ENCODE measurements around the gene SDCCAG8.
"Not testable (repeated sequence)": the region's sequence is repeated elsewhere in the genome, so short reads cannot be mapped to it uniquely, and the experiment has no call there.

The SDCCAG8 gene

DNA sequence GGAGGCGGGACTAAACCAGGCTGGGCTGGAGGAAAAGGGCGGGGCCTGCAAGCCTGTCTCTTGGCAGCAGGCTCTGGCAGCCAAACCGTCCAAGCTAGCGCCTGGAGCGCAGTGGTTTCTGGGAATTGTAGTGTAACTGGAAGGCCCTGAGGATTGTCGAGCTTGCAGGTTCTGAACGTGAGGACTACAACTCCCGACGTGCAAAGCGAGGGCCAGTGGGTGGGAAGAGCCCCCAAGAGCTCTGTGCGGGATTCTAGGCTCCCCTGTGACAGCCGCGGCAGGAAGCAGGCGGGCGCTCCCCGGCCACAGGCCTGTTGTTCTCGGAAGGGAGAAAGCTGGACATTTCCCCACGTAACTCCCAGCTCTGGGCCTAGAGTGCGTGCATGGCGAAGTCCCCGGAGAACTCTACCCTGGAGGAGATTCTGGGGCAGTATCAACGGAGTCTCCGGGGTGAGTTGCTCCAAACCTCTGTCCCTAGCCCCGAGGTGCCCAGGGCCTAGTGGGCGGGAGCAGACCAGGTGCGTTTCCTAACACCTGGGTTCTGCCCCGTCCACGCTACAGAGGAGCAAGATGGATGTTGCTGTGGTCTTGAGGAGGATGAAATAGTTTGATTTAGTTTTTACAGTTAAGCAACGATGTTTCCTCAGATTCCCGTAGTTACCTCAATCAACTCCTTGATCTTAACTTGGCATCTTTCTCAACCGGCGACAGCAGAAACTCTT lies at the start of gene SDCCAG8:
Gene SDCCAG8 (plus strand): TSS at position 251 of the 722 bp plus-strand sequence. CDS start 133 bp downstream, at position 384.
- peak within 1 kb of the TSS; percentile 83 for H3K9ac ChIP-seq (ENCODE audit: low read length)
- H3K9me3 ChIP-seq (ENCODE audit: control insufficient read depth, low read length) = no peaks in the 10 kb centered on the region
- H3K4me3 ChIP-seq (ENCODE audit: low read length) = peak within 1 kb of the TSS; percentile 96
- no peaks in the 10 kb centered on the region for H3K27me3 ChIP-seq (ENCODE audit: control insufficient read depth, insufficient read depth, low read length)
- H3K36me3 ChIP-seq (ENCODE audit: control insufficient read depth, insufficient read depth, low read length) = no peaks in the 10 kb centered on the region
- no peaks in the 10 kb centered on the region for H3K4me1 ChIP-seq (ENCODE audit: control insufficient read depth, insufficient read depth, low read length)

DNA sequence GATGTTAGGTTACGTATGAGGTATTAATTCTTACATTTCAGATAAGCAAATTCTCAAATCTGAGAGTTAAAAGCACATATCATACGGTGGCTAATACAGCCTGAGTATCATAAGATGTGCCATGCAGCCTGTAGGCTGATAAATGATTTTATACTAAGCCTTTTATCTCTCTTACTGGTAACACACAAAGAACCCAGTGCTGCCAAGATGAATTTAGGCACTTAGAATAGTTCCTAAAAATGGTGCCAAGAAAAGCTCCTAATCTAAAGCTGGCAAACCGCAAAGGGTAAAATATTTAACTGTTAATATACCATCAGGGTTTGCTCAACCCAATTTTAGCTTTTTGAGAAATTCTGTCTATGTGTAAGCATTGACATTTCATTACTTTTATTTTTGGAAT lies 43.9 kb upstream of the SDCCAG8 start:
- H3K9ac ChIP-seq (ENCODE audit: low read length); H3K4me3 ChIP-seq (ENCODE audit: low read length); H3K9me3 ChIP-seq (ENCODE audit: control insufficient read depth, low read length); H3K36me3 ChIP-seq (ENCODE audit: control insufficient read depth, insufficient read depth, low read length); H3K27me3 ChIP-seq (ENCODE audit: control insufficient read depth, insufficient read depth, low read length); H3K4me1 ChIP-seq (ENCODE audit: control insufficient read depth, insufficient read depth, low read length): not testable (repeated sequence)

- Histone ChIP-seq H3K27me3 (ENCODE audit: control insufficient read depth, insufficient read depth, low read length) (no peaks in the 10 kb centered on the region), H3K9ac (ENCODE audit: low read length) (no peak overlapping the region), H3K36me3 (ENCODE audit: control insufficient read depth, insufficient read depth, low read length) (no peaks in the 10 kb centered on the region), H3K9me3 (ENCODE audit: control insufficient read depth, low read length) (no peaks in the 10 kb centered on the region), H3K4me1 (ENCODE audit: control insufficient read depth, insufficient read depth, low read length) (no peaks in the 10 kb centered on the region), H3K4me3 (ENCODE audit: low read length) (no peak overlapping the region)
These were observed 42.6 kb upstream of the SDCCAG8 start for GRCh38 chr1:243213045-243213787.

GRCh38 chr1:243215276-243215875 lies 40.5 kb upstream of the SDCCAG8 start:
- H3K4me1 ChIP-seq (ENCODE audit: control insufficient read depth, insufficient read depth, low read length); H3K9me3 ChIP-seq (ENCODE audit: control insufficient read depth, low read length); H3K36me3 ChIP-seq (ENCODE audit: control insufficient read depth, insufficient read depth, low read length); H3K27me3 ChIP-seq (ENCODE audit: control insufficient read depth, insufficient read depth, low read length); H3K4me3 ChIP-seq (ENCODE audit: low read length); H3K9ac ChIP-seq (ENCODE audit: low read length): not testable (repeated sequence)

DNA sequence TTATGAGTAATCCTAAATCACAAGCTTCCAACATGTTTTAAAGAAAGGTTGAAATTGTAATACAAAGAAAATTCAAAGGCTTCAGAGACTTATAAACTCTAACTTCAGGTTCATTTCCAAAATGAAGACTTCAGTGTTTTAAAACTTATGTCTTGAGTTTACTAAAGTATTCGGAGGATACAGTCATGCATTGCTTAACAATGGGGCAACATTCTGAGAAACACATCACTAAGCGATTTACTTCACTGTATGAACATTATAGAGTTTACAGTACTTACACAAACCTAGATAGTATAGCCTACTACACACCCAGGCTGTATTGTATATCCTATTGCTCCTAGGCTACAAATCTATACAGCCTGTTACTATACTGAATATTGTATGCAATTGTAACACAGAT lies 39.1 kb upstream of the SDCCAG8 start:
- Histone ChIP-seq H3K9me3 (ENCODE audit: control insufficient read depth, low read length) (no peaks in the 10 kb centered on the region), H3K4me1 (ENCODE audit: control insufficient read depth, insufficient read depth, low read length) (no peaks in the 10 kb centered on the region), H3K4me3 (ENCODE audit: low read length) (no peak overlapping the region), H3K27me3 (ENCODE audit: control insufficient read depth, insufficient read depth, low read length) (no peaks in the 10 kb centered on the region), H3K36me3 (ENCODE audit: control insufficient read depth, insufficient read depth, low read length) (no peaks in the 10 kb centered on the region), H3K9ac (ENCODE audit: low read length) (no peak overlapping the region)

DNA sequence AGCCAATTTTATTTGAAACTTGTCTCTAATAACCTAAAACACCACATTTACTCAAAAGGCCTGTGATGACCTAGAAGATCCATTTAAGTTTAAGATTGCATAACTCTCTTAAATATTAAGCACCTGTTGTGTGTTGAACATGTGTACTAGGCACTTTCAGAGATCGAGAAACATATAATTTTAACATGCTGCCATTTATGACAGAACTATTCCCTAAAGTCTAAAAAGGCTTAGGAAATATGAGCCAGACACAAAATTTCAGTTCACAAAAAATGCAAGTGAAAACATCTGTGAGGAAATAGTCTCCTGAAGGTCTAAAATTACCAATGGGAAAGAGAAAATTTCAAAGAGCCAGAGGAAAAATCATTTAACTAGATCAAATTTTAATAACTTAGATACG lies 38.5 kb upstream of the SDCCAG8 start:
- no peaks in the 10 kb centered on the region for H3K36me3 ChIP-seq (ENCODE audit: control insufficient read depth, insufficient read depth, low read length)
- H3K9me3 ChIP-seq (ENCODE audit: control insufficient read depth, low read length) = no peaks in the 10 kb centered on the region
- H3K4me3 ChIP-seq (ENCODE audit: low read length) = no peak overlapping the region
- H3K9ac ChIP-seq (ENCODE audit: low read length) = no peak overlapping the region
- no peaks in the 10 kb centered on the region for H3K4me1 ChIP-seq (ENCODE audit: control insufficient read depth, insufficient read depth, low read length)
- H3K27me3 ChIP-seq (ENCODE audit: control insufficient read depth, insufficient read depth, low read length) = no peaks in the 10 kb centered on the region

GRCh38 chr1:243218059-243218458 lies 37.8 kb upstream of the SDCCAG8 start:
- Histone ChIP-seq H3K4me3 (ENCODE audit: low read length) (no peak overlapping the region), H3K27me3 (ENCODE audit: control insufficient read depth, insufficient read depth, low read length) (no peaks in the 10 kb centered on the region), H3K9me3 (ENCODE audit: control insufficient read depth, low read length) (no peaks in the 10 kb centered on the region), H3K4me1 (ENCODE audit: control insufficient read depth, insufficient read depth, low read length) (no peaks in the 10 kb centered on the region), H3K36me3 (ENCODE audit: control insufficient read depth, insufficient read depth, low read length) (no peaks in the 10 kb centered on the region), H3K9ac (ENCODE audit: low read length) (no peak overlapping the region)

DNA sequence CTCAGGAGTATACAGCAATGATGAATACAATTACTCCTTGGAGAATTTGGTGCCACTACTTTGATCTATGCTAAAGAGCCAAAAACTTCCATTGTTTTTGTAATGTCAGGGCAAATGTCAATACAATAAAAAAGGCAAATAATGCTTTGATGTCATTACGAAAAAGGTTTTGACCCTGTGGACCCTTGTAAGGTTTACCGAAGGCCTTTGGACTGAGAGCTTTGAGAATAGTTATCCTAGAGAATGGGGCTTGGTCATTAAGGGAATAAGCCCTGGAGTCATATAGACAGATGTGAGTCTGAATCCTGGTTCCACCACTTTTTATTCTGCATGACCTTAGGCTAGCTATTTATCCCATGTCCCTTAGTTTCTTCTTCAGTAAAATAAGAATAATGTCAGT lies 28.2 kb upstream of the SDCCAG8 start:
- H3K27me3 ChIP-seq (ENCODE audit: control insufficient read depth, insufficient read depth, low read length) = no peaks in the 10 kb centered on the region
- H3K36me3 ChIP-seq (ENCODE audit: control insufficient read depth, insufficient read depth, low read length) = no peaks in the 10 kb centered on the region
- no peak overlapping the region for H3K9ac ChIP-seq (ENCODE audit: low read length)
- H3K4me3 ChIP-seq (ENCODE audit: low read length) = no peak overlapping the region
- H3K4me1 ChIP-seq (ENCODE audit: control insufficient read depth, insufficient read depth, low read length) = no peaks in the 10 kb centered on the region
- H3K9me3 ChIP-seq (ENCODE audit: control insufficient read depth, low read length) = no peaks in the 10 kb centered on the region

DNA sequence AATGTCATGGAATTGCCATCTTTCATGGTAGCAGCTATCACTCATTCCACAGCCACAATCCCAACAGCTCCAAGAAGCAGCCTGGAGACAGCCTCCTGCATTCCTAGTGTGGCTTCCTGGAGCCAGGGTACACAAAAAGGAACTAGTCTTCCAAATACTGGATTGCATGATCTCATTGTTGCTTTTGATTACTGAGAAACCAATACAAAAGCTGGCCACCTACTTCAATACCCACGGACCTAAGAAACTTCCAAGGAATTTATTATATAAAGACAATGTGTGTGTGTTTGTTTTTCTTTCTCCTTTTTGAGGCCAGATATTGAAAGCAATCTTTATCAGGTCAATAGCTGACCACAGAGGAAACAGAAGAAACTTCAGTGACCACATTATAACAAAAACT lies 26.3 kb upstream of the SDCCAG8 start:
- Histone ChIP-seq H3K9ac (ENCODE audit: low read length) (no peak overlapping the region), H3K36me3 (ENCODE audit: control insufficient read depth, insufficient read depth, low read length) (no peaks in the 10 kb centered on the region), H3K4me1 (ENCODE audit: control insufficient read depth, insufficient read depth, low read length) (no peaks in the 10 kb centered on the region)

DNA sequence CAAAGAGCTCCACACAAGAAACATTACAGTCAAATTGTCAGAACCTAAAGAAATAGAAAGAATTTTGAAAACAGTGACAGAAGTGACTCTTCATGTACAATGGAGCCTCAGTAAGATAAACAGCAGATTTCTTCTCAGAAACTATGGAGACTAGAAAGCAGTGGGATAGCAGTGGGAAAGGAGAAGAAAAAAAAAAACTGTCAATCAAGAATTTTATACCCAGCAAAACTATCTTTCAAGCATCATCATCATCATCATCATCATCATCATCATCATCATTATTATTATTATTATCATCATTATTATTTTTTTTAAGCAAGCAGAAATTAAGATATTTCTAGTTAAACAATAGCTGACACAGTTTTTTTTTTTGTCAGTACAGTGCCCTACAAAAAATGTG lies 24.9 kb upstream of the SDCCAG8 start:
- Histone ChIP-seq H3K9ac (ENCODE audit: low read length) (no peak overlapping the region), H3K9me3 (ENCODE audit: control insufficient read depth, low read length) (no peaks in the 10 kb centered on the region), H3K36me3 (ENCODE audit: control insufficient read depth, insufficient read depth, low read length) (no peaks in the 10 kb centered on the region), H3K4me1 (ENCODE audit: control insufficient read depth, insufficient read depth, low read length) (no peaks in the 10 kb centered on the region), H3K27me3 (ENCODE audit: control insufficient read depth, insufficient read depth, low read length) (no peaks in the 10 kb centered on the region), H3K4me3 (ENCODE audit: low read length) (no peak overlapping the region)

More for the DNA sequence above, 26.3 kb upstream of the SDCCAG8 start:
- no peak overlapping the region for H3K4me3 ChIP-seq (ENCODE audit: low read length)
- no peaks in the 10 kb centered on the region for H3K27me3 ChIP-seq (ENCODE audit: control insufficient read depth, insufficient read depth, low read length)
- no peaks in the 10 kb centered on the region for H3K9me3 ChIP-seq (ENCODE audit: control insufficient read depth, low read length)

- Histone ChIP-seq H3K9me3 (ENCODE audit: control insufficient read depth, low read length) (no peaks in the 10 kb centered on the region), H3K4me3 (ENCODE audit: low read length) (no peak overlapping the region), H3K9ac (ENCODE audit: low read length) (no peak overlapping the region), H3K27me3 (ENCODE audit: control insufficient read depth, insufficient read depth, low read length) (no peaks in the 10 kb centered on the region), H3K36me3 (ENCODE audit: control insufficient read depth, insufficient read depth, low read length) (no peaks in the 10 kb centered on the region), H3K4me1 (ENCODE audit: control insufficient read depth, insufficient read depth, low read length) (no peaks in the 10 kb centered on the region)
These were observed 21.9 kb upstream of the SDCCAG8 start for GRCh38 chr1:243233908-243234307.

DNA sequence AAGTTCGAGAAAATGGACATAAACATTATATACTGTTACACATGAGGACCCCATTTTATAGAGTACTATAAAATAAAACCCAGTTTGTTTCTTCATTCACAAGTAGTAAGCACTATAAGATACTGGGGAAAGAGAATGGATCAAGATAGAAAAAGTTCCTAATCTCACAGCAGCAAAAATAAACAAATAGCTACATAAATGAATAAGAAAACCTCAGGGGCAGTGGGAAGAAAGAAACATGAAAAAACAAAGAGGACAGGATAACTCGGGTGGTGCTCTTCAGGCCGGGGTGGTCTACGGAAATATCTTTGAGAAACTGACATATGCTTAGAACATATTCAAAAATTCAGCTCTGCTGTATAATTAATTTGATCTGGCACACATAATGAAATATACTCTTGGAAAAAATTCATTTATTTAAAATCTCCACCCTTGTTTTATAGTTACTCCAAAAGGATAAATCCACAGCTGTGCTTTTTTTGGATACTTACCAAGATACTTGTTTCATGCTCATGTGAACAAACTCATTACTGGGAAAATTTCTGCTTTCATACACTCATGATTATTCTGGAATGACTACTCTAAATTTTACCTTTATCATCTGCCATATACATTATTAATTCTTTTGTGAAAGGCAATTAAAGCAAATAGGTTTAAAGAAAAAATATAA lies 20.7 kb upstream of the SDCCAG8 start:
- Histone ChIP-seq H3K36me3 (ENCODE audit: control insufficient read depth, insufficient read depth, low read length) (no peaks in the 10 kb centered on the region), H3K9ac (ENCODE audit: low read length) (no peak overlapping the region), H3K9me3 (ENCODE audit: control insufficient read depth, low read length) (no peaks in the 10 kb centered on the region), H3K4me1 (ENCODE audit: control insufficient read depth, insufficient read depth, low read length) (no peaks in the 10 kb centered on the region), H3K4me3 (ENCODE audit: low read length) (no peak overlapping the region), H3K27me3 (ENCODE audit: control insufficient read depth, insufficient read depth, low read length) (no peaks in the 10 kb centered on the region)

Measured in mucosa of stomach (tissue), 1 donor.